Spleen (tissue), 11 donors: ENCODE results near the gene MACROD2. TPM values are rescaled to one million over a fixed set of nuclear protein-coding genes. Genes with fewer than 3 reads are reported as not detected.

ENCODE experiments used
- DNase-seq: peaks from one replicate; pipeline ENCODE4 v3.0.0-alpha.2; 2020
- H3K27ac ChIP-seq, 8 donors: fragments of 200-600 bp; sonication (generic) in 7 of 8; 1 replicate in 4 of 8; 2 replicates in 4 of 8; pipeline versions ENCODE4 v1.5.0 to v1.8.0; 2016 to 2021; ENCODE audit warnings: inconsistent platforms in 4 of 8, mild to moderate bottlenecking in 4 of 8, moderate library complexity in 1 of 8
- H3K27me3 ChIP-seq, 7 donors: fragments of 200-600 bp; sonication (generic) in 6 of 7; replicated peaks in 1 of 7; 1 replicate in 4 of 7; 2 replicates in 3 of 7; pipeline versions ENCODE4 v1.5.0 to v1.8.0; 2016 to 2021; ENCODE audit warnings: inconsistent platforms in 3 of 7, mild to moderate bottlenecking in 1 of 7
- H3K36me3 ChIP-seq, 6 donors: fragments of 200-600 bp; sonication (generic) in 5 of 6; 1 replicate in 4 of 6; 2 replicates in 2 of 6; pipeline versions ENCODE4 v1.5.0 to v1.8.0; 2016 to 2021; ENCODE audit warnings: inconsistent platforms in 2 of 6
- H3K4me1 ChIP-seq, 6 donors: fragments of 200-600 bp; sonication (generic) in 5 of 6; 1 replicate in 3 of 6; 2 replicates in 3 of 6; pipeline versions ENCODE4 v1.5.0 to v1.8.0; 2016 to 2021; ENCODE audit warnings: inconsistent platforms in 3 of 6
- H3K4me3 ChIP-seq, 8 donors: fragments of 200-600 bp; sonication (generic) in 7 of 8; 1 replicate in 4 of 8; 2 replicates in 4 of 8; pipeline versions ENCODE4 v1.5.0 to v1.8.0; 2016 to 2021; ENCODE audit warnings: inconsistent platforms in 4 of 8, mild to moderate bottlenecking in 4 of 8, moderate library complexity in 2 of 8
- H3K9me3 ChIP-seq, 8 donors: fragments of 200-600 bp; sonication (generic) in 7 of 8; 1 replicate in 4 of 8; 2 replicates in 4 of 8; pipeline versions ENCODE4 v1.5.0 to v1.8.0; 2016 to 2021; ENCODE audit warnings: inconsistent platforms in 4 of 8
- POLR2A ChIP-seq, 3 donors: fragments of 450-650 bp; IDR thresholded peaks; one replicate each; pipeline ENCODE4 v1.5.1; 2017; ENCODE audit warnings: antibody characterized with exemption in 3 of 3, mild to moderate bottlenecking in 1 of 3
- POLR2AphosphoS5 ChIP-seq, 3 donors: sonication (generic); formaldehyde crosslinking; IDR thresholded peaks; one replicate each; pipeline ENCODE4 v1.5.1; 2017; ENCODE audit warnings: antibody characterized with exemption in 3 of 3
- WGBS, 5 donors: extraction: QIAGEN DNeasy Blood & Tissue Kit in 3 of 5; methylation state at CpG; one replicate each; pipeline versions ENCODE4 v1.1.5 to v1.1.7; 2013 to 2018; 5-methylcytosine and 5-hydroxymethylcytosine counted together
- intact Hi-C: fragments of 100-400 bp; cut with DNase I; formaldehyde crosslinking; loops from one replicate; pipeline ENCODE4 v1.15.0; 2023; ENCODE audit warnings: low total_unique reads
- polyA plus RNA-seq, 3 donors: library from polyadenylated mRNA; stranded (reverse); fragments of 200-250 nt; gene quantifications; one replicate each; pipeline ENCODE4 v1.2.1, GENCODE V29; 2013
- total RNA-seq, 7 donors: library from RNA; depleted of rRNA in 3 of 7; stranded (reverse); fragments of >200 nt in 3 of 7; fragmentation: NEBNext Ultra II Directional in 4 of 7; extraction: Animal tissue kit (Norgen Biotek cat#: 25700) in 4 of 7; gene quantifications; one replicate each; pipeline versions ENCODE4 v1.1.0 to v1.2.1, GENCODE V29; 2016 to 2021
- TF ChIP-seq, protein P1 (sequence below), 11 experiments: fragments of 200-600 bp in 7 of 11; fragments of 450-650 bp in 4 of 11; sonication (generic) in 4 of 11; IDR thresholded peaks in 8 of 11; conservative IDR thresholded peaks in 3 of 11; 1 replicate in 7 of 11; 2 replicates in 4 of 11; pipeline versions ENCODE4 v1.4.0 to v1.8.0; 2016 to 2021; ENCODE audit warnings: antibody characterized with exemption in 11 of 11, inconsistent platforms in 4 of 11, mild to moderate bottlenecking in 1 of 11
- donor health status: healthy with polysubstance abuse.
- donor health status: DM: no; HTN: no; CAD: no; lungs with moderate emphysema.
- donor health status: DM: no; HTN: no; CAD: no.
- donor health status: Bipolar disorder and iron deficiency.
- donor health status: healthy.
- donor health status: DM: no; HTN: no; CAD: no.
- donor health status: DM: yes; HTN: yes; CAD: no.

Gene MACROD2
- total and polyA plus RNA-seq, 10 donors = 1.5 to 4.7 (median 3.4) TPM

GRCh38 chr20:15033269-15033668 lies 1038.0 kb downstream of the MACROD2 start:
- no peak for DNase-seq
- Histone ChIP-seq H3K27ac (no peak overlapping the region), H3K9me3 (peaks cover 0 to 16% (median 0%) of the 10 kb centered on the region in 8 donors), H3K4me1 (no peaks in the 10 kb centered on the region), H3K36me3 (no peaks in the 10 kb centered on the region), H3K4me3 (no peak overlapping the region), H3K27me3 (peaks cover 0 to 6% (median 0%) of the 10 kb centered on the region in 7 donors)
- intact Hi-C loops = no loop called here
- 58 to 78% (median 73%) methylated on average over 4 of the region's 4 CpGs for WGBS, 5 donors
- no peak for TF ChIP-seq POLR2A (IDR thresholded peaks at IDR 0.05)
- TF ChIP-seq, protein P1, sequence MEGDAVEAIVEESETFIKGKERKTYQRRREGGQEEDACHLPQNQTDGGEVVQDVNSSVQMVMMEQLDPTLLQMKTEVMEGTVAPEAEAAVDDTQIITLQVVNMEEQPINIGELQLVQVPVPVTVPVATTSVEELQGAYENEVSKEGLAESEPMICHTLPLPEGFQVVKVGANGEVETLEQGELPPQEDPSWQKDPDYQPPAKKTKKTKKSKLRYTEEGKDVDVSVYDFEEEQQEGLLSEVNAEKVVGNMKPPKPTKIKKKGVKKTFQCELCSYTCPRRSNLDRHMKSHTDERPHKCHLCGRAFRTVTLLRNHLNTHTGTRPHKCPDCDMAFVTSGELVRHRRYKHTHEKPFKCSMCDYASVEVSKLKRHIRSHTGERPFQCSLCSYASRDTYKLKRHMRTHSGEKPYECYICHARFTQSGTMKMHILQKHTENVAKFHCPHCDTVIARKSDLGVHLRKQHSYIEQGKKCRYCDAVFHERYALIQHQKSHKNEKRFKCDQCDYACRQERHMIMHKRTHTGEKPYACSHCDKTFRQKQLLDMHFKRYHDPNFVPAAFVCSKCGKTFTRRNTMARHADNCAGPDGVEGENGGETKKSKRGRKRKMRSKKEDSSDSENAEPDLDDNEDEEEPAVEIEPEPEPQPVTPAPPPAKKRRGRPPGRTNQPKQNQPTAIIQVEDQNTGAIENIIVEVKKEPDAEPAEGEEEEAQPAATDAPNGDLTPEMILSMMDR (IDR thresholded peaks at IDR 0.05 in 8 of 11, conservative IDR thresholded peaks at IDR 0.05 in 3 of 11) = no peak

GRCh38 chr20:15033891-15034290 lies 1038.6 kb downstream of the MACROD2 start:
- DNase-seq = no peak
- Histone ChIP-seq H3K4me1 (no peaks in the 10 kb centered on the region), H3K9me3 (peaks cover 0 to 16% (median 0%) of the 10 kb centered on the region in 8 donors), H3K27ac (no peak overlapping the region), H3K36me3 (no peaks in the 10 kb centered on the region), H3K4me3 (no peak overlapping the region), H3K27me3 (peaks cover 0 to 6% (median 0%) of the 10 kb centered on the region in 7 donors)
- intact Hi-C loops = no loop called here
- 36 to 50% (median 42%) methylated on average over 8 of the region's 8 CpGs for WGBS, 5 donors
- TF ChIP-seq POLR2AphosphoS5 (IDR thresholded peaks at IDR 0.05) (no peak), POLR2A (IDR thresholded peaks at IDR 0.05) (no peak)
- TF ChIP-seq, protein P1 (IDR thresholded peaks at IDR 0.05 in 8 of 11, conservative IDR thresholded peaks at IDR 0.05 in 3 of 11) = no peak

GRCh38 chr20:15036948-15037347 lies 1041.6 kb downstream of the MACROD2 start:
- WGBS, 5 donors = 75 to 86% (median 83%) methylated on average over 3 of the region's 3 CpGs
- intact Hi-C loops = no loop called here
- Histone ChIP-seq H3K27me3 (peaks cover 0 to 4% (median 0%) of the 10 kb centered on the region in 7 donors), H3K36me3 (no peaks in the 10 kb centered on the region), H3K4me1 (no peaks in the 10 kb centered on the region), H3K27ac (no peak overlapping the region), H3K9me3 (peaks cover 0 to 5% (median 0%) of the 10 kb centered on the region in 8 donors), H3K4me3 (no peak overlapping the region)
- TF ChIP-seq POLR2A (IDR thresholded peaks at IDR 0.05) (no peak), POLR2AphosphoS5 (IDR thresholded peaks at IDR 0.05) (no peak)
- TF ChIP-seq, protein P1 (IDR thresholded peaks at IDR 0.05 in 8 of 11, conservative IDR thresholded peaks at IDR 0.05 in 3 of 11) = no peak
- no peak for DNase-seq

GRCh38 chr20:15039088-15039752 lies 1043.9 kb downstream of the MACROD2 start:
- Histone ChIP-seq H3K27me3 (no peaks in the 10 kb centered on the region), H3K36me3 (no peaks in the 10 kb centered on the region), H3K4me3 (no peak overlapping the region), H3K27ac (no peak overlapping the region), H3K4me1 (no peaks in the 10 kb centered on the region), H3K9me3 (no peaks in the 10 kb centered on the region)
- intact Hi-C loops = no loop called here
- WGBS, 5 donors = 82 to 98% (median 90%) methylated on average over 2 of the region's 2 CpGs
- TF ChIP-seq POLR2A (IDR thresholded peaks at IDR 0.05) = no peak
- TF ChIP-seq POLR2AphosphoS5 (IDR thresholded peaks at IDR 0.05) = no peak
- TF ChIP-seq, protein P1 (IDR thresholded peaks at IDR 0.05 in 8 of 11, conservative IDR thresholded peaks at IDR 0.05 in 3 of 11) = no peak
- no peak for DNase-seq
